SK-N-MC (cell line): ENCODE results near the gene SPSB3.

Experiments
- EZH2 ChIP-seq: fragments of 200-600 bp; sonication (generic); IDR thresholded peaks from one replicate; pipeline ENCODE4 v1.6.1; 2017; ENCODE audit warnings: antibody characterized with exemption
- FOXP2 ChIP-seq: optimal IDR thresholded peaks from 2 replicates; pipeline ENCODE3; 2011; ENCODE audit warnings: mild to moderate bottlenecking, moderate library complexity; ENCODE audit not compliant: insufficient read depth; ENCODE audit errors: extremely low read length, control extremely low read depth
- POLR2AphosphoS5 ChIP-seq: IDR thresholded peaks from 2 replicates; pipeline ENCODE4 v1.6.1; 2012; ENCODE audit warnings: mild to moderate bottlenecking, low read depth, low read length, borderline replicate concordance

DNA sequence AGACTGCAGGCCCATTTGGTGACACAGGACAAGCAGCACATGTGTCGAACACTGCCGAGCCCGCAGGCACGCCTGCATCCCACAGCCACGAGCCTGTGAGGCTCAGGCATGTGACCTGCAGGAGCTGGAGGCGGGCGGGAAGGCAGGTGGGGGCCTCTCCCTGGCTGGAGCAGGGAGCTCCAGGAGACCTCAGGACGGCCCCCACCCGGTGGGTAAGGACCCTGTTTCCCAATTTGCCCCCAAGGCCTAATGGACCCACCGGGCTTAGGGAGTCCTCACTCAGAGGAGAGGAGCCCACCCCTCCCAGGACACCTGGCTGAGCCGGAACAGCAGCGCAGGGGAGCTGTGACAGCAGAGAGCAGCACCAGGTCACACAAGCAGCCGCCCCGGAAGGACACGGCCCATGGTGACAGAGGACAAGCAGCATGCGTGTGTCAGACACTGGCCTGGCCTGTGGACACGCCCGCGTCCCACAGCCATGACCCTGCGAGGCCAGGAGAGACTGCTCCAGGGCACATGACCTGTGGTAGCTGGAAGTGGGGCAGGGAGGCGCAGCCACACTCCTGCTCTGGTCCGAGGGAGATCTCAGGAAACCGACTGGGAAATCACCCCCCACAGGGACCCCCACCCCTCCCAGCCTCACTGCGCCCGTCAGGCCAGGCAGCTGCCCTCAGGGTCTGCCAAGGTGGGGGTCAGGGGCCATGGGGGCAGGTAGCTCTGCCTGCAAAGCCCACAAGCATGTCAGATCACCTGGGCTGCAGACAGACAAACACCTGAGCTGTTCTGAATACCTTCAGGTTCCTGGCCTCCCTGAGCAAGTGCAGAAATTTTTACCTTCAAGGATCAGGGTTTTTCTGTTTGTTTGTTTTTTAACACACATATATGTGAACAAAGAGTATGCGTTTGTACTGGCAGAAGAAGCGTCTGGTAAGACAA is 2.4 kb downstream of the SPSB3 start:
- peak; percentile 61 for TF ChIP-seq POLR2AphosphoS5
- no peak for TF ChIP-seq FOXP2
- TF ChIP-seq EZH2, result no peak
